GM18867 (cell line): Measurements from ENCODE around the gene SMIM29.
"Not testable (repeated sequence)": the region's sequence is repeated elsewhere in the genome, so short reads cannot be mapped to it uniquely, and the experiment has no call there.

Experiments
- ATAC-seq: cut with Tn5 transposase; IDR thresholded peaks from one replicate; pipeline ENCODE4 v1.9.1; 2021; ENCODE audit warnings: mild to moderate bottlenecking, moderate library complexity; ENCODE audit not compliant: unreplicated experiment

Gene SMIM29

DNA sequence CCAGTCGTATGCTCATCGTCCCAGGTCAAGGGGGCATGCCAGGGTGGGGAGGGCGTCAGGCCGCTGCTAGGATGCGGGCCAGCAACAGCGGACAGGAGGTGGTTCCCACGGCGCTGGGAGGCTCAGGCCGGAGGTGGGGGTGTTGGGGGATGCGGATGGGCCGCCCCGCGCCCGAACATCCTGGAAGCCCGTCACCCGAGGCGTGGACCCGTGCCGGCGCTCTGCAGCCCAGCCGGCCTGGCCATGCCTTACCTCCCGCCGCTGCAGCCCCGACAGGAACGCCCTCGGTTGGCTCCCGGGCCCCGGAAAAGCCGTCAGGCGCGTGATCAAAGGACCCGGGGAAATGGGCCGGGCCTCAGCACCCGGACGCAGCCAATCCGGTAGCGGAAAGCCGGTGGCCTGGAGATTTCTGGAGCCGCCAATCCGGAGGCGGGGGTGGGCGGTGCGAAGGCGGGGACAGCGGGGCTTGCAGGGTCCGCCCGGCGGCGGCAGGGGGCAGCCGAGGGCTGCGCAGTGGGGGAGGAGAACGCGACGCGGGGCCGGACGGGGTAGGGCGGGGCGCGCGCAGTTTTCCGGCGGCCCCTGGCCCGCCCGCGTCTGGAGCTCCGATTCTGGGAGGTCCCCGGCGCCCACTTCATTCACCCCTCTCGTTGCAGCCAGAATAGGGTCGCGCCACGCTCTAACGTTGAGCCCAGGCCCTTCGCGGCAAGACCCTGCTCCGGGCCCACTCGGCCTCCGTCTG lies at the start of gene SMIM29:
Gene SMIM29, minus strand, starts transcription at position 280 of the 742 bp plus-strand sequence. CDS start 1,215 bp downstream, outside the sequence.
- peak; percentile 80 for ATAC-seq

- ATAC-seq, result peak; percentile 81
Measured at GRCh38 chr6:34295721-34296120, 46.9 kb upstream of the SMIM29 start.

DNA sequence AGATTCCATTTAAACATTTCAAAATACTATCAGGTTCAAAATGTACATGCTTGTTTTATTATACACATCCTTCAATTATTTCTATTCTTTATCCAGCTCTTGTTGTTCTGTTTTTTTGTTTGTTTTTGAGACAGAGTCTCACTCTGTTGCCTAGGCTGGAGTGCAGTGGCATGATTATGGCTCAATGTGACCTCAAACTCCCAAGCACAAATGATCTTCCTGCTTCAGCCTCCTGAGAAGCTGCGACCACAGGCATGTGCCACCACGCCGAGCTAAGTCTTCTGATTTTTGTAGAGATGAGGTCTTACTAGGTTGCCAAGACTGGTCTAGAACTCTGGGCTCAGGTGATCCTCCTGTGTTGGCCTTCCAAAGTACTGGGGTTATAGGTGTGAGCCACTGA lies 44.1 kb upstream of the SMIM29 start:
- no peak for ATAC-seq

DNA sequence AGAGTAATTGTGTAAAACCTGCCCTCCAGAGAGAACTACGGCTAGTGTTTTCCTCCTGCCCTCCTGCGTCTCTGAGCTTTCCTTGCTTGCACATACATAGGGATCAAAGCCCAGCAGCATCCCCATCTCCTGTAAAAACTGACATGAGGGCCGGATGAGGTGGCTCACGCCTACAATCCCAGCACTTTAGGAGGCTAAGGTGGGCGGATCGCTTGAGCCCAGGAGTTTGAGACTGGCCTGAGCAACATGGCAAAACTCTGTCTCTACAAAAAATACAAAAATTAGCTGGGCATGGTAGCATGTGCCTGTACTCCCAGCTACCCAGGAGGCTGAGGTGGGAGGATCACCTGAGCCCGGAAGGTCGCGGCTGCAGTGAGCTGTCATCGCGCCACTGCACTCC lies 40.3 kb upstream of the SMIM29 start:
- ATAC-seq, result no peak

GRCh38 chr6:34288581-34288980 lies 39.8 kb upstream of the SMIM29 start:
- ATAC-seq, result peak; percentile 52

DNA sequence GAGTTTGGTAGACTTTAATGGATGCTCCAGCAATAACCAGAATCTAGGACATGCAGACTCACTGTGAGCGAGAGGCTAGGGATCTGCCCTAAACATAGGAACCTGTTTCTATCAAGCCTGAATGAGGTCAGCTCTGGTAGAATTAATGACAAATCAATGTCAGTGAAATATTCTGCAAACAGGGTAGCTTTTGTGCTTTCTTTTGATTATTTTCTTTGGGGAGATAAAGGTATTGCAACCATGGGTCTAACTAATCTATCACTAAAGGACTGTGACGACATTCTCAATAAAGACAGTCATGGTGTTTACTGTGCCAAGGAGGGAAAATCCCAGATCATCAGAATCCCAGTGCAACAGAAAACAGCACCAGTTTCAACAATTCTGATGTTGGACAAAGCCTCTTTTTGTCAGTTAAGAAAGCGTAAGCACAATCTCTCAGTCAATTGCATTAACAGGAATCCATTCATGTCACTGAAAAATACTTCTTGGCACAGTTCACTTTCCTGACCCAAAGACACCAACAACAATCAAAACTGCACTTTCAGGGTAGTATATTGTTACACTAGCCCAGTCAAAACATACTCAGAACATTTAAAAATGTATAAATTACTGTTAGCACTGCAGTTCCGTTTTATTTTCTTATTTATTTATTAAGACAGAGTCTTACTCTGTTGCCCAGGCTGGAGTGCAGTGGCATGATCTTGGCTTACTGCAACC lies 36.8 kb upstream of the SMIM29 start:
- no peak for ATAC-seq

DNA sequence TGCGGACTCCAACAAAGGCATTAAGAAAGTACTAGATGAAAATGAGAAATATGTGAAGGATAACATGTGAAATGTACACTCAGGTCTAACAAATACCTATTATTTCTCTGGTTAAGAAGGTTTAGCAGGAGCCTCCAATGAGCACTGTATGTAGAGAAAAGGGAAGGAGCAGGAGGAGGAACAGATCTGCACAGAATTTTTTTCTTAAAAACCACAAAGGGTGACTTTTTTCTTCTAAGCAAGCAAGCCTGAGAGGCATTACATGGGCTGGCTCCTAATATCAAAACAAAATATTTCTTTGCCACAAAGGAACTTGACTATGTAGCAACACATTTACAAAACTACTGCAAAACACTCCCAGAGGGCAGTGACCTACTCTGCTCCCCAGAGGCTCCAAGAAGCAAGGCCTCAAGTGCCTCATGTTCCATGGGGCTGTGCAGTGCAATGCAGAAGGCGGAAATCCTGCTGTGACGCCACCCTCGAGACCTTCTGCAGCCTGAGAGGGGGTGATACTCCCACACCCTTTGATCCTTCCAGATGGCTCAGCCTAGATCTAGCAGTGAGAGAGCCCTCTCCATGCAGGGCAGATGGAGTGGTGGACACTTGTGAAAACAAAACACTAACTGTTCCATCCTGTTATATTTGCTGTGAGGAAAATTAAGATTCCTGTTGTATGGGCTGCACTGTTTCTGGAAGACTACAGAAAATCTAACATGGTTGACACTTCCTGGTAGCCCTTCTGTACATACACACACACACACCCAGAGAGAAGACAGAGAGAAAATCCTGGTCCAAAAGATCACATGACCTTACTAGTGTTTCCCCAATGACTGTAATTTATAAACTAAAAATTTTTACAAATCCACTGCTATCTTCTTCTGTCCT lies 36.0 kb upstream of the SMIM29 start:
- no peak for ATAC-seq

DNA sequence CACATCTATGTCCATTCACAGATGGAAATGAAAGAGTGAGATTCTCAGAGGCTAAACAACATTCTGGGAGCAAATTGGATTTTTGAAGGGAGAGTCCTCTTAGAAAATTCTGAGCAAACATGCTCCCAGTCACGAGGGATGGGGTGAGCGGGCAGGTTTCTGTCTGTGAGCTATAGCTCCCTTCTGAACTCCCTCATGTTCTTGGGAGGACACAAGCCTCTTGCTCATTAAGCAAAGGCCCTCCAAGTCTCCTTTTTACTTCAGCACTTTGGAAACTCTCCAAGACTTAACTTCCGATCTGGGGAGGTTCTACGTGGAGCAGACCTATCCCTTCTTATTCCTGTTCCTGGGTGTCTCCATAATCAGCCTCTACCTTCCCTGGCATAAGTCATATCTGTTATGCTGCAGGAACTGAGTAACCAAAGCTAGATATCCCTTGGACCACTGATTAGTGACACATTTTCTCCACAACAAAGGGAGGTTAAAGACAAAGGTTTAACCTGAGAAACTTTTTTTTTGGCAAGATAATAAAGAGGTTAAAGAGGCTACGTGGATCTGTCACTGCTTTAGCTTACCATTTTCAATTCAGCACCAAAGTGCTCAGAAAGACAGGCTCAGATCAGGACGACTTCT lies 33.0 kb upstream of the SMIM29 start:
- ATAC-seq, result no peak

- ATAC-seq, result no peak
Measured at GRCh38 chr6:34280216-34280615, 31.4 kb upstream of the SMIM29 start.

DNA sequence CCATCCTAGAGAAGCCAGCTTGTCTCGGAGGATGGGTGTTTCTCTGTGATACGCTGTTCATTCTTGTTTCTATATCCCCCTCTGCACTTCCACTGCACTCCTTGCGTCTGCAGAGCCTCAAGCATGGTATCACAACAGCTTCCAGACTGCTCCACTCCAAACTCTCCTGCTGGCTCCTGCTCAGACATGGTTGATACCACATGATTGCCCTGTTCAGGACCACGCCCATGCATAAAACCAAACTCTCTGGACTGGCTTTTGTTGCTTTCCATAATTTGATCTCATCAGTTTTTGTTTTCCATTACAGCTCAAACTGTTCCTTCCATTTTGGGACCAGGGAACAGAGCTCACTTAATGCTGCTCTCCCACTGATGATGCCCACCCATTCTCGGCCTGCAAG lies 30.0 kb upstream of the SMIM29 start:
- ATAC-seq, result no peak

- no peak for ATAC-seq
Measured at GRCh38 chr6:34277763-34278112, 28.9 kb upstream of the SMIM29 start.

- no peak for ATAC-seq
Measured at GRCh38 chr6:34276881-34277762, 28.3 kb upstream of the SMIM29 start.

DNA sequence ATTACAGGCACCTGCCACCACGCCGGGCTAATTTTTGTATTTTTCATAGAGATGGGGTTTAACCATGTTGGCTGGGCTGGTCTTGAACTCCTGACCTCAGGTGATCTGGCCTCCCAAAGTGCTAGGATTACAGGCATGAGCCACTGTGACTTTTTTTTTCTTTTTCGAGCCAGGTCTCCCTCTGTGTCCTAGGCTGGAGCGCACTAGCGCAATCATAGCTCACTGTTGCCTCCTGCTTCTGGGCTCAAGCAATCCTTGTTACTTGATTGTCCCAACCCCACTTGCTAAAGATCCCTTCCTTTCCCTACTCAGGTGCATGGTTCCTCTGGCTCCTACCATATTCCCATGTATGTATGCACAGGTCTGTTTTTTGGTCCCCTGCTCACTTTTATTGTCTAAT lies 27.4 kb upstream of the SMIM29 start:
- ATAC-seq, result no peak

DNA sequence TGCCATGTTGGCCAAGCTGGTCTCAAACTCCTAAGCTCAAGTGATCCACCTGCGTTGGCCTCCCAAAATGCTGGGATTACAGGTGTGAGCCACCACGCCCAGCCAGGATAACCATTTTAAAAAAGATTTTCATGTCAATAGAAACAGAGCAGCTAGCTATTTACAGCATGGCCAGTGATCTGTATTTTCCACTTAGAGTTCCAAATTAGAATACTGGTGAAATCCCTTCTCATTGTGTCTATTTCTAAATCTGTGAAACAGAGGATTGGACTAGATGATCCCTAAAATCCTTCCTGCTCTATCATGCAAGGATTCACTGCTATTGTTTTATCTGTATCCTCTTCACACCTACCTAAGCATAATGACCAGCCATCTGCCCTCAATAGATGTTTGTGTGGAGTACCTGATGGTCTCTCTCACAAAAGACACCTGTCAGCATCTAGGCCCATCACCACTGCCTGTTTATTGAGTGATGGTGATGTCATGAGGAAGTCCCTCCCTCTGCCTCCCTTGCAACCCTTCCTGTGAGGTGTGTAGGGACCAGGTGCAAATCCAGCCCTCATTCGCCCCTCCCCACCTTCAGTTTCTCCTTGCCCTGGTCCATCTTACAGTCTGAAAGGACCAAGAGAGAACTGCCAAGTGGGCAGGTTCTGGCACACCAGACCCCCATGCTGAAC lies 26.5 kb upstream of the SMIM29 start:
- no peak for ATAC-seq

DNA sequence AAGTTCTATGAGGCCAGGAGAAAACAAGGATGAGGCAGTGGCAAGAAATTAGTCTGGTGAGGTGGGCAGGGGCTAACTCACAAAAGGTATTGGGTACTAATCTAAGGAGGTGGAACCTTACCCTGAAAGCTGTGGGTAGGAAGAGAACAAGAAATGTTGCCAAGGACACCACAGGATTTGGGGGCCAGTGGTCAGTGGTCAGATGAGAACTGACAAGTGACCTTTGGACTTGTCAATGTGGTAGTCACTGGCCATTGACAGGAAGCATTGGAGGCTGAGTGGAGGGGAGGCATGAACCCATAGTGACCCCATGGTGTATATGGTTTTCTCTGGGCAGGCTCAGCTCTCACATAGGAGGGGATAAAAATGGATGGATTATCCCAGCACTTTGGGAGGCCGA lies 25.3 kb upstream of the SMIM29 start:
- no peak for ATAC-seq

DNA sequence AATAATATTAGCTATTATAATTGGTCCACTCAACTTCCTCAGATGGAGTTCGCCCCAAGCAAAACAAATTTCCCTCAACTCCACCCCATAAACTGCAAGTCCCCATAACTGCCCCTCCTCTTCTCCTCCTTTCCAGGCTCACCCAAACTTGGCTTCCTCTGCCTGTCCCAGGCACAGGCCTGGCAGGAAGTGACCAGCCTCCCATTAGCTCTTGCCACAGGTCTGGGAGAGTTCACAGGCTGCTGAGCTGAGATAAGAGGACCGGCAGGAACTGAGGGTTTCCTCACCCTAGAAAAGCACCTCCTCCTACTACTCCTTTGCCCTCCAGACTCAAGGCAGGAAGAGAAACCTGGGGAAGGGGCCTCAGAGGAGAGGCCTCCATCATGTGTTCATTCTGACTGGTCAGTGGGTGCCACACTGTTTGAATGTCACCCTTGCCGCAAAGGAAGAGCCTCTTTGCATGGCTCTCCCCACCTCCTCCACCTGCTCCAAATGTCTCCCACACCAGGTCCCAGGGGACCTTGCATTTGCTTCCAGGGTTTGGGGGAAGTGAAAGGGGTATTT lies 24.5 kb upstream of the SMIM29 start:
- ATAC-seq, result no peak

- ATAC-seq, result no peak
Measured at GRCh38 chr6:34272013-34272926, 23.5 kb upstream of the SMIM29 start.

DNA sequence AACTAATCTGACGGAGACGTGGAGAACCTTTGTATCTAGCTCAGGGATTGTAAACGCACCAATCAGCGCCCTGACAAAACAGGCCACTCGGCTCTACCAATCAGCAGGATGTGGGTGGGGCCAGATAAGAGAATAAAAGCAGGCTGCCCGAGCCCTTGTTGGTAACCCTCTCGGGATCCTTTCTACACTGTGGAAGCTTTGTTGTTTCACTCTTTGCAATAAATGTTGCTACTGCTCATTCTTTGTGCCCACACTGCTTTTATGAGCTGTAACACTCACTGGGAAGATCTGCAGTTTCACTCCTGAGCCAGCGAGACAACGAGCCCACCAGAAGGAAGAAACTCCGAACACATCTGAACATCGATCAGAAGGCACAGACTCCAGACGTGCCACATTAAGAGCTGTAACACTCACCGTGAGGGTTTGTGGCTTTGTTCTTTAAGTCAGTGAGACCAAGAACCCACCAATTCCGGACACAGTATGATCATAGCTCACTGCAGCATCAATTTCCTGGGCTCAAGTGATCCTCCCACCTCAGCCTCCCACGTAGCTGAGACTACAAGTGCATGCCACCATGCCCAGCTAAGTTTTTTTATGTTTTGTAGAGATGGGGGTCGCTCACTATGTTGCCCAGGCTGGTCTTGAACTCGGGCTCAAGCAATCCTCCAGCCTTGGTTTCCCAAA lies 21.0 kb upstream of the SMIM29 start:
- not testable (repeated sequence) for ATAC-seq
